Neural crest cell (in vitro differentiated cells): ENCODE results near the gene EHD4. TPM values are rescaled to one million over a fixed set of nuclear protein-coding genes. Genes with fewer than 3 reads are reported as not detected.

Experiments used
- DNase-seq: peaks from one replicate; pipeline ENCODE4 v3.0.0; 2021; ENCODE audit warnings: low read depth, mixed read lengths, low spot score
- H3K27ac Mint-ChIP-seq: one replicate; pipeline ENCODE4 v1.8.0; 2021; ENCODE audit warnings: mild to moderate bottlenecking, mixed read lengths; ENCODE audit not compliant: unreplicated experiment
- H3K27me3 Mint-ChIP-seq: 2 replicates; pipeline ENCODE4 v1.8.0; 2021; ENCODE audit warnings: low read depth, mild to moderate bottlenecking, mixed read lengths
- H3K36me3 Mint-ChIP-seq: 2 replicates; pipeline ENCODE4 v1.8.0; 2021; ENCODE audit warnings: low read depth, mild to moderate bottlenecking, mixed read lengths
- H3K4me1 Mint-ChIP-seq: 2 replicates; pipeline ENCODE4 v1.8.0; 2021; ENCODE audit warnings: mixed read lengths
- H3K4me3 Mint-ChIP-seq: one replicate; pipeline ENCODE4 v1.8.0; 2021; ENCODE audit warnings: mild to moderate bottlenecking, mixed read lengths
- H3K9me3 Mint-ChIP-seq: 2 replicates; pipeline ENCODE4 v1.8.0; 2021; ENCODE audit warnings: mixed read lengths
- CTCF ChIP-seq: fragments of 200-600 bp; sonication (generic); conservative IDR thresholded peaks from 2 replicates; pipeline ENCODE4 v1.5.0; 2021; ENCODE audit warnings: antibody characterized with exemption, mild to moderate bottlenecking
- total RNA-seq: library from RNA; stranded (reverse); gene quantifications from 2 replicates; pipeline ENCODE4 v1.2.1, GENCODE V29; 2021

EHD4 gene
- total RNA-seq, 1 donor from 2014 or later, result 8.3 TPM

GRCh38 chr15:41955807-41956525 is 16.4 kb downstream of the EHD4 start:
- peaks cover 2% of the 10 kb centered on the region for H3K36me3 Mint-ChIP-seq

GRCh38 chr15:41955100-41955499 is 17.3 kb downstream of the EHD4 start:
- Mint-ChIP-seq H3K36me3 (peaks cover 2% of the 10 kb centered on the region), H3K9me3 (no peaks in the 10 kb centered on the region)

More at GRCh38 chr15:41955807-41956525, 16.4 kb downstream of the EHD4 start:
- no peak overlapping the region for H3K4me3 Mint-ChIP-seq
- no peaks in the 10 kb centered on the region for H3K4me1 Mint-ChIP-seq
- no peak for TF ChIP-seq CTCF
- H3K27me3 Mint-ChIP-seq, result no peaks in the 10 kb centered on the region
- H3K9me3 Mint-ChIP-seq, result no peaks in the 10 kb centered on the region
- no peak for DNase-seq
- H3K27ac Mint-ChIP-seq, result no peak overlapping the region

DNA sequence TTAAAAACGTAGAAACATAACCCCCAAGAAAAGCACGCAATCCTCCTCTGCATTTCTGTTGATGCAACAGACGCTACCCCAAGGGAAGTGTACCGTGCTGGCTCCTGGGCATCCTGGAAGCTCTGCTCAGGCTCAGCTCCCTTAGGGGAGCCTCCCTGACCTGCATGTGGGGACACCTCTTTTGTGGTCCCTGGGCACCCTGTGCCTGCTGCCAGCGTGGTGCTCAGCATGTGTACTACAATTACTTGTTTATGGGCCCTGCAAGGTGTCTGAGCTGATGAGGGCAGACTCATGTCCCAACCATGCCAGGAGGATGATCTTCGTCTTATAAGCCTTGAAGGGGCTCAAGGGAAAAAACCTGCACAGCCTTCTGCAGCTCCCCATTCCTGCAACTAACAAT is 18.3 kb downstream of the EHD4 start:
- Mint-ChIP-seq H3K4me3 (no peak overlapping the region), H3K36me3 (peaks cover 2% of the 10 kb centered on the region), H3K4me1 (no peaks in the 10 kb centered on the region), H3K9me3 (no peaks in the 10 kb centered on the region), H3K27me3 (no peaks in the 10 kb centered on the region), H3K27ac (no peak overlapping the region)
- no peak for DNase-seq
- TF ChIP-seq CTCF, result no peak

More at GRCh38 chr15:41955100-41955499, 17.3 kb downstream of the EHD4 start:
- TF ChIP-seq CTCF, result no peak
- H3K27me3 Mint-ChIP-seq, result no peaks in the 10 kb centered on the region
- DNase-seq, result no peak
- H3K4me1 Mint-ChIP-seq, result no peaks in the 10 kb centered on the region
- no peak overlapping the region for H3K4me3 Mint-ChIP-seq
- H3K27ac Mint-ChIP-seq, result no peak overlapping the region

DNA sequence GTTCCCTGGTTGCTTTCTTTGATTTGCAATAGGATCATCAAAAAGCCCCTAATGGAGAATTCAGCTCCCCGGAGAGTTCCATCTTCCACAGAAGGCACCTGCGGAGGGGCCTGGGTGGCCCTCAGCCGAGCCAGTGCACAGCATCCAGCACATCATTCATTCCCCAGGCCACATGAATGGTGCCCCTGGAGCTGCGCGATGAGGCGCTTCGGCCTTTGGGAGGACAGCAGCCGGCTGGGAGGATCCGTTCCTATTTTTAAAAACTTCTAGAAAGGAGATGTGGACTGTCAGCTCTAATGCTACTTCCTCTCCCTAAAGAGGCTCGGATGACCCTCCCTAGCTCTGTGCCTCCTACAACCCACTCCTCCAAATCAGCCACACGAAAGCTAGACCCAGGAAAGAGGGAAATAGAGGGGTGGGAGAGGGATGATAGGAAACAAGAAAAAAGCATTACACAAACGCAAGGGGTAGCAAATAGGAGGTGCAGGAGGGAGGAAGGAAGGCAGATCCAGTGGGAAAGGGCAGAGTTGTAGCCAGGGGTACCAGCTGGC is 20.3 kb downstream of the EHD4 start:
- H3K4me3 Mint-ChIP-seq, result no peak overlapping the region

GRCh38 chr15:41951571-41951970 is 20.8 kb downstream of the EHD4 start:
- DNase-seq, result no peak
- peak overlapping the region; percentile 50 for H3K27ac Mint-ChIP-seq
- peaks cover 2% of the 10 kb centered on the region for H3K36me3 Mint-ChIP-seq
- no peak for TF ChIP-seq CTCF
- no peaks in the 10 kb centered on the region for H3K9me3 Mint-ChIP-seq
- no peak overlapping the region for H3K4me3 Mint-ChIP-seq
- no peaks in the 10 kb centered on the region for H3K27me3 Mint-ChIP-seq
- H3K4me1 Mint-ChIP-seq, result no peaks in the 10 kb centered on the region

More for the DNA sequence above, 20.3 kb downstream of the EHD4 start:
- Mint-ChIP-seq H3K36me3 (peaks cover 2% of the 10 kb centered on the region), H3K4me1 (no peaks in the 10 kb centered on the region), H3K9me3 (no peaks in the 10 kb centered on the region), H3K27ac (peak overlapping the region; percentile 50), H3K27me3 (no peaks in the 10 kb centered on the region)
- no peak for DNase-seq
- no peak for TF ChIP-seq CTCF
